ENCODE data around the gene MPO.

The MPO gene, protein sequence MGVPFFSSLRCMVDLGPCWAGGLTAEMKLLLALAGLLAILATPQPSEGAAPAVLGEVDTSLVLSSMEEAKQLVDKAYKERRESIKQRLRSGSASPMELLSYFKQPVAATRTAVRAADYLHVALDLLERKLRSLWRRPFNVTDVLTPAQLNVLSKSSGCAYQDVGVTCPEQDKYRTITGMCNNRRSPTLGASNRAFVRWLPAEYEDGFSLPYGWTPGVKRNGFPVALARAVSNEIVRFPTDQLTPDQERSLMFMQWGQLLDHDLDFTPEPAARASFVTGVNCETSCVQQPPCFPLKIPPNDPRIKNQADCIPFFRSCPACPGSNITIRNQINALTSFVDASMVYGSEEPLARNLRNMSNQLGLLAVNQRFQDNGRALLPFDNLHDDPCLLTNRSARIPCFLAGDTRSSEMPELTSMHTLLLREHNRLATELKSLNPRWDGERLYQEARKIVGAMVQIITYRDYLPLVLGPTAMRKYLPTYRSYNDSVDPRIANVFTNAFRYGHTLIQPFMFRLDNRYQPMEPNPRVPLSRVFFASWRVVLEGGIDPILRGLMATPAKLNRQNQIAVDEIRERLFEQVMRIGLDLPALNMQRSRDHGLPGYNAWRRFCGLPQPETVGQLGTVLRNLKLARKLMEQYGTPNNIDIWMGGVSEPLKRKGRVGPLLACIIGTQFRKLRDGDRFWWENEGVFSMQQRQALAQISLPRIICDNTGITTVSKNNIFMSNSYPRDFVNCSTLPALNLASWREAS

DNA sequence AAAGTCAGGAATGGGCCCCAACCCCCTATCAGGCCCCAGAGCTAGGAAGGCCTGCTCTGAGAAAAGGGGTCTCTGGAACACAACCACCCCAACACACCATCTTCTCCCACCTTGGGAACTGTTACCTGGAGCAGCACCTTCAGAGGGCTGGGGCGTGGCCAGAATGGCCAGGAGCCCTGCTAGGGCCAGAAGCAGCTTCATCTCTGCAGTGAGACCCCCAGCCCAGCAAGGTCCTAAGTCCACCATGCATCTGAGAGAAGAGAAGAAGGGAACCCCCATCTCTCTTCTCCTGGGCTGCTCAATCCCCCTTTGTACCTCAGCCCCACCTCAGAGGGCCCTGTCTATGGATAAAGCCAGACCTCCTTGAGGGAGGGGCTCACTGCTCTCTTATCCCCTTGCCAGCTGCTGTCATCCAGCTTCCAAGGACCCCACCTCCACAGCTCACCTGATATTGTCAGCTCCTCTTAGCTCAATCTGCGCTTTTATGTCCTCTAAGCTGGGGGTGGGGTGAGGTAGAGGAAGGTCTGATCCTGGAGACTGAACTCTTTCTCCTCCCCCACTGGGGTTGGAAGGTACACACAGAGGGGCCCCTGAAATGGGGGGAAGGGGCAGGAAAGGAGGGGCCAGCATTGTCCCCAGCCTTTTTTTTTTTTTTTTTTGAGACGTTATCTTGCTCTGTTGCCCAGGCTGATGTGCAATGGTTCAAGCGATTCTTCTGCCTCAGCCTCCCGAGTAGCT is at the start of gene MPO:
MPO (minus strand) TSS at position 456 of the 738 bp plus-strand sequence; CDS start at position 279, 177 bp downstream.
- FAIRE-seq, result no peak

DNA sequence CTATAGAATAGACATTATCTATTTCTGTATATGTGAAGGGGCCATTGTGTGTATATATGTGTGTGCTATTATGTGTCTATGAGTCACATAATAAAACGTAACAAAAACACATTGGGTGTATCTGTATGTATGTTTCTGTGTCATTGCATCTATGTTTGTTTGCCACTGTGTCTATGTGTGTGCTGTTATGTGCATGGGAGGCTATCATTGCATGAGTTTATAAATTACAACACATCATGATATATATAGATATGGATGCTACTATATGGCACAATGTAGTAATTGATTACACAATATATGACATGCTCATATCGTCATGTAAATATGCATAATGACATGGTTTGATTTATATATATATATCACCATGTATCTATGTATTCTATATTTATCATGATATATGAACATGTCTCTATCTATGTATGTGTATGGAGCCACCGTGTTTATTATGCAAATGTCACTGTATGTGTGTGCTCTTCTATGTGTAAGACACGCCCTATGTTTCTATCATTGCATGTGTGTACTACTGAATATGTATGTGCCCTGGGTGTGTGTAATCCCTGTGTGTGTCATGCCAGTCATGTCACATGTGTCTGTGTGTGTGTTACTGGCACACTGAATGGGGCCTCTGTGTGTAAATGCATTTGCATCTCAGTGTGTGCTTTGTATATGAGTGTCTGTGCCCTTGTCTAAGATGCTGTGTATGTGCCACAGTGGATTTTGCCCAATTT is 49.2 kb upstream of the MPO start:
- no peak for FAIRE-seq

DNA sequence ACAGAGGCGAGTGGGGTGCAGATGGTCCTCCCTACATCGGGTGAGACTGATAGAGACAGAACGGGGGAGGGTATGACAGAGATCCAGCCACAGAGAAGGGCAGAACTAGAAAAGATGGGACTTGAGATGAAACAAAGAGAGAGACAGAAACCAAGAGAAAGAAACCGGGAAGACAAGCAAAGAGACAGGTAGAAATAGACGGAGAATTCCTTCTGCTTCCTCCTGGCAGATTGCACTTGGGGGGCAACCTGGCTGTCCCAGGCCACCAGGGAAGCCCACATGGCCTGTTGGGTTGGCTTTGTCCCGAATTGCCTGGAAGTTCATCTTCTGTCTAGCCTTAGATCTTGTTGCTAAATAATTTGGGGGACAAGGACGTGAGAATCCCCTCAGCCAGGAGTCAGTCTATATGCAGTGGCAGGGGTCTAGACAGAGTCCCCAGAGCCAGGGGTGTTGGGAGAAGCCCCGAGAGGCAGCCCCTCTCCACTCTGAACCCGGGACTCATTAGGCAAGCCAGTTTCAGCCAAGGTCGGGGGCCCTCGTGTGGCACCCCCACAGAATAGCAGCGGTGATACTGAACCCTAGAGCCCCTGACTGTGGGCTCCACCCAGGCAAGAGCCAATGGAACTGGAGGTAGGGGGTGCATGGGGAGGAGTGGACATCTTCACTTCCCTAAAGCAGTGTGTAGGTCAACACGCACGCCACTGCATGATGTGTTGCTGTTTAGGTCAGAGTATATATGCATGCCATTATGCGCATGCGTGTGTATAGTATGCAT is 48.5 kb upstream of the MPO start:
- FAIRE-seq, result no peak

DNA sequence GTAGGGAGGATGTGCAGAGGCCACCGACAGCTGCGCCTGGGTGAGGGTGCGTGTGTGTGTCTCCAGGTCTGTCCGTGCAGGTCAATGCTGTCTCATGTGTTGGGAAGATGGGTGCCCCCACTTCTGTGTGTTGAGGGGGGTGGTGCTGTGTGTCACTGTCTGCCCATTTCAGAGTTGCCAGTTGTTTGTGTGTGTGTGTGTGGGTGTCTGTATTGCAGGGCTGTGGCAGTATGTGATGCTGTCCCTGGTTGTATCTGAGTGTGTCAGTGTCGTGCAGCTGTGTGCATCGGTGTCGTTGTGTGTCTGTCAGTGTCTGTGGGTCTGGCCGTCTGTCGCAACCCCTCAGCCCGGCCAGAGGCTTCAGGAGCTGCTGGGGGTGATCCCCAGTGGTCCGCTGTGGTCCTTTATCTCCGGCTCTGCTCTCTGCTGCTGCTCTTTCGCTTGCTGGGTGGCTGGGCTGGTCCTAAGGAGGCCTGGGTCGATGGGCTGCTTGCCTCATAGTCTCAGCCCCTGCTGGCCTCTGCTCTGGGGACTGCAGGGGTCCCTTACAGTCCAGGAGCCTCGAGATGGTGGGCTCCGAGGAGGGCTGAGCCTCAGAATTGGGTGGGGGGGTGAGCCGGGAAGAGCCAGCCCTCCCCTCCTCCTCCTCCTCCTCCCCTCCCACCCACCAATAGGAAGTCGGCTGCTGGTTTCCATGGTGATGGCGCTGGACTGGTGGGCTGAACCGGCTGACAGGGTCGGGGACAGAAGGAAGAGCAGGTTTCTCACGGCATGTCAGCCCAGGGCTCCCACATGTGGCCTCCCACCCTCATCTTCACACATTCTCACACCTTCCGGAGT is 47.7 kb upstream of the MPO start, which contains the start of gene TSPOAP1:
TSPOAP1 (minus strand) TSS at position 601 of the 840 bp plus-strand sequence. CDS start 875 bp downstream, outside the sequence.
- no peak for FAIRE-seq

DNA sequence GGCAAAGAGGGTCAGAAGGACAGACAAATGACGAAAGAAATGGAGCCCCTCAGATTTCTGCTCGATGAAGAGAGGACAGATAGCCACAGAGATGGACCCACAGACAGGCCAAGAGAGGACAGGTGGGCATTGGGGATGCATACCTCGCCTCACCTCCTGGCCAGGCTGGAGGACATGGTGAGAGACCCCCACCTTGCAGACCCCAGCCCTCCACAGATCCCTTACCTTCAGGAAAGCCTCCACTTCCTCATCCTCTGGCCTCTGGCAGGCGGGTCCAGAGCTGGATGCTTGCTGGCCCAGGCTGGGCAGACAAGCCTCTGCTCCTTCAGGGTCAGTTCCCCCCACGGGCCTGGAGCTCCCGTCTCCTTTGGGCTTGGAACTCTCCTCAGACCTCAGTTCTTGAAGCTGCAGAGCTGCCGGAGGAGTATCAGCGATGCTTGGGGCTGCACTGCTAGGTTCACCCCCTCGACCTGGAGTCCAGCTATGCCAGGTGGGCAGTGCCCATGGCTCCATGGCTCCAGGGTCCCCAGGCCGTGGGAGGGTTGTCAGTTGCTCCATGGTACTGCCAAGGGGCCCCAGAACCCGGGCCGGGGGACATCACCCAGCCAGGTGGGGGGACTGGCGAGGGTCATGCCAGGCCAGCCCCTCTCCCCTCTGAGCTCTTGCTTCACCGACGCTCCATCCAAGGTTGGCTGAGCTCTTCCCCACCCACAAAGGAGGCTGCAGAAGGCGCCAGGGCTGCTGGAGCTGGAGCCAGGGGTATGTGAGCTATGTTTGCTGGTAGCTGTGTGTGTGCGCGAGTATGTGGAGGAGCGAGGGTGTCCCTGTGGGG is 46.8 kb upstream of the MPO start:
- no peak for FAIRE-seq

DNA sequence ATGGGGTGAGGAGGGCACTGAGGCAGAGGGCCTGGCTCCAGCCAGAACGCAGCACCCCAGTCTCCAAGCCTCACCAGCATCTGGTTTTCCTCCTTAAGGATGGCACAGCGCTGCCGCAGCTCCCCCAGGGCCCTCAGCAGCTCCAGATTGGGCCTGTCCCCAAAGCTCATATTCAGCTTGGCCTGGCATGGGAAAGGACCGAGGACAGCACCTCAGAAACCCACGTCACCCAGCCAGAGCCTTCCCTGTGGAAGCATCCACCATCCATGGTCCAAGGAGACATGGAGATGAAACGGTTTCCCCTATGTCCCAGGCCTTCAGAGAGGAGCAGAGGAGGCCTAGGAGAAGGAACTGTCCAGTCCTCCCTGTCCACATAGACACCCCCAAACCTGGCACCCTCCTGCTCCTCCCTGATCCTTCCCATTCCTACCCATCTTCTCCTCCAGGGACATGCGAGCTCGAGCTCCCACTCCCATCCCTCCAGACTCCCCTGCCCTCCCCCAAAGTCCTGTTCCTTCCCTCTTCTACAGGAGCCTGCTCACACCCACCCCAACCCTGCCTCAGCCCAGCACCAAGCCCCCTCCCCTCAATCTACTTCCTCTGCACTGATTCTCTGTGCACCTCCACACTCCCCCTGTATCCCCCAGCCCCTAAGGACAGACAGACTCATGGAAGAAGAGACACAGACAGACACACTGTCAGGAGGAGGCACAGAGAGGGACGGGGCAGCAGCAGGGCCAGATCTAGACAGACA is 46.1 kb upstream of the MPO start:
- FAIRE-seq, result no peak

DNA sequence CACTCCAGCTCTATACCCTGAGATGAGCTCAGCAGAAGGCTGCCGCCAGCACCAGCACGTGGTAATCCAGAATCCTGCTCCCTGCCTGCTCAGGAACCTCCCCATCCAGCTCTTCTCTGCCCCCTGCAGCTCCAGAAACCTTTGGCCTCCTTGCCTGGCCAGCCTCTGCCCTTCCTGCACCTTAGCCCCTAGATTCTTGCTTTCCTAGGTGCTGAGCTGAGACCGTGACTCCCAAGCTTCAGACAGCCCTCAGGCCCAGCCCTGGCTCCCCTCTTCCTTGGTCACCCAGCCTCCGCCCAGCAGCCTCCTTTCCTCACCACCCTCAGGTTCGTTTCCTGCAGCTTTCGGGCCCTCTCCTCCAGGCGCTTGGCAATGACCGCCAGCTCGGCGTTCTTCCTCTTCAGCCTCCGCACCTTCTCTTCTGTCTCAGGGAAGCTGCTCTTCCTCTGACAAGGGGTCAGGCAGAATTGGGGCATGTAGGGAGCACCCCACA is 45.3 kb upstream of the MPO start:
- FAIRE-seq, result no peak

DNA sequence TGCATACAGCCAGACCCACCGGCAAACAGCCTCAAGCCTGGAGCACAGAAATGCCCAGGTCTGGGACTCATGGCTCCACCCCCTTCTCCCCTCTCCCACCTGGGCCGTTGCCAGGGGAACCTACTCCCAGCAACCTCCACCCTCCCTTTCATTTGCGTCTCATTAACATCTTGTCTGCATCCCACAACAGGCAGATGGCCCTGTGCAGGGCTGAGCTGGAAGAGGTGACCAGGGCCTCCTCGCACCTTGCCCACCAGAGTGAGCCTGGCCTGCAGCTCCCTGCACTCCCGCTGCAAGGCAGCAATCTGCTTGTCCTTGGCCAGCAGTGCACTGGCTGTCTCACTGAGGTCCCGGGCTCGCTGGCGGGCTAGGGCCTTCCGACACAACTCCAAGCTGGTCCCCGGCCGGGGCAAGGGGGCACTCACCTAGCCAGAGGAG is 44.6 kb upstream of the MPO start:
- no peak for FAIRE-seq

DNA sequence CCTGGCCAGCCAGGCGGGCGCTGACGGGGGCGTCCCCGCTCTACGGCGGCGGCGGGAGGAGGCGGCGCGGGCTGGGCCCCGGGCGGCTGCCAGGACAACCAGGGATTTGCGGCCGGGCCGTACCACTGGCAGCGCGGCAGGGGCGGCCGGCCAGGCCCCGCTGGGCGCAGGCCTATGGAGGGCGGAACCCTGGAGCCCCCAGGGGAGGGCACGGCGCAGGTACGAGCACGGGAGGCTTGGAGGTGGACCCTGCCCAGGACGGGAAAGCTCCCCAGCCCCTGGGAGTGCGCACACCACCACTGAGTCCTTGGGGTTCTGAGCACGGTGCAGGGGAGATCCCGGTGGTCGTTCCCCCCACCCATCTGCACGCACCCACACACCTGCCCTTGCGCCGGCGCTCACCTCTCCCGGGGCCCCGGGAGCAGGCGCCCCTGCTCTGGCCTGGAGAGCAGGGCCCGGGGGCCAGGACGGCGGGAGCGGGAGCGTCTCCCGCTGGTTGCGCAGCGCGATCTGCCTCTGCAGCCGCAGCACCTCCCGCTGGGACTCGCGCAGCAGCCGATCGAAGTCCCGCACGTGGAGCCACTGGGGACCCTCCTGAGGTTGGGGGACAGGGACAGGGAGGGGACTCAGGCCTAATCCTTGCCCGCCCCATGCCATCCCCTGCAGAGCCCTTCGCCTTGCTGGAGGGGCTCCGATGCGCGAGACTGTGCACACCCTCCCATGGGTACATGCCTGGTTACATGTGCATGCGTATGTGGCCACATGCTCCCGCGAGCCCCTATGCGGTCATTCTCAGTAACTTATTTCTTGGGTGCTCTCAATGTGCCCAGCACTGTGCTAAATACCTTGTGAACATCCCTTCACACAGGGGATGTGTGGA is 43.9 kb upstream of the MPO start:
- no peak for FAIRE-seq

DNA sequence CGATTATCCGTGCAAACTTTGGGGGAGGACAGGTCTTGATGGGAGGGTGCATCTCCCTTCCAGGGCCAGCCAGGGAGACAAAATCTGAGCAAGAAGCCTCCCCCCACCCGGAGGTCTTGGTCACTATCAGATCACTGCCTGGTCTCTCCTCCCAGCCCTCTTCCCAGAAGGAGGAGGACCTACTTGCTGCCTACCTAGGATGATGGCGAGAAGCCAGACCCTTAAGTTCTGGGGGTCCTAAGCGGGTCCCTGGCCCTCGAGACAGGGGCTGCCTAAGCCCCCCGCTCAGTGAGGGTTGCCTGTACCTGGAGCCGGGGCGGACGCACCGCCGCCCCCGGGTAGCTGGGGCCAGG is 43.3 kb upstream of the MPO start:
- no peak for FAIRE-seq

DNA sequence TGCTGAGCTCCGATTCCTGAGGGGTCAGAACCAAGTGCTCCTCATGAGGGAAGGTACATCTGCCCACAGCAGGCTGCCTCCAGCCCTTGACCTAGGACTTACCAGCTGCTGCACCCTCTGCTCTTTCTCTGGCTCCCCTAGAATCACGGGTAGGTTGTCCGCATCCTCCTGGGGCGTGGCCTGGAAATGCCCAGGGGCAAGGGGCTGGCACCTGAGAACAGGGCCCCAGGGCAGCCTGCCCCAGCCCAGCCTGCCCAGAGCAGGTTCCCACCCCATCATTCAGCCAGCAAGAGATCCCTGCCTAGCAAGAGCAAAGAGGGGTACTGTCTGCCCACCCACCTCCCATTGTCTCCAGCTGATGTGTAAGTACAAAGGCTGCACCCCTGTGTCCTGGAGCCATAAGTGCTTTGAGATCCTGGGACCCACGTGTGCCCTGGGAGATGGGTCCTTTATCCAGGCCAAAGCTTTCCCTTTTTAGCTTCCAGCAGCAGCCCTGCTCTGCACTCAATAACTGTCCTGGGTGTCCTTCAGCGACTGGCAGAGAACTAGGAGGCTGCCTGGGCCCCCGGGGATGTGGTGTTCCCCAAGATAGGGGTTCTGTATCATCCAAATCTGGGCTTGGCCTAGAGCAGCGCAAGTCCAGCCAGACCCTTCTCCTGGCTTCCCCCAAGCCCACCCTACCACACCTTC is 42.8 kb upstream of the MPO start:
- FAIRE-seq, result no peak

DNA sequence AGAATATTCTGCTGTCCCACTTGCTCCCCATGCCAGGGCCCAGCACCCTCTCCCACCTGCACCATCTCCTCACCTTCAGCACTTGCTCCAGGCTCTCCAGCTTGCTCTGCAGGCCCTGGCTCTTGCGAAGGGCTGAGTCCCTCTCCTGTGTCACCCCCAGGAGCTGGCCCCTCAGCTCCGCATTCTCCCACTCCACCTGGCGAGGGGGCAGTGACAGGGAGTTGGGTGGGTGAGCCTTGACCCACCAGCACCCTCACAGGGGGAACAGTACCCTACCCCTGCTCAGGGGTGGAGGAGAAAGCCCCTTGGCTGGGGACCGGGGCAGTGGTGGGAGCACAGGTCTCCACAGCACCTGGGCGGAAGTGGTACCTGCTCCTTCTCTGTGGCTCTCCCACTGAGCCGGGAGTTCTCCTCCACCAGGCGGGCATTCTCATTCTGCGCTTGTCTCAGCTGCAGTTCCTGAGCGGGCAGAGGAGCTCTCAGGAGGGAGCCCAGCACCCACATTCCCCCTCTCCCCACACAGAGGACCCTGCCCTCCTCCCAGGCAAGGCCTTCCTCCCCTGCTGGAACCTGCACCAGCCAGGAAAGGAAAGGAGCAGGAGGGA is 41.9 kb upstream of the MPO start:
- no peak for FAIRE-seq

DNA sequence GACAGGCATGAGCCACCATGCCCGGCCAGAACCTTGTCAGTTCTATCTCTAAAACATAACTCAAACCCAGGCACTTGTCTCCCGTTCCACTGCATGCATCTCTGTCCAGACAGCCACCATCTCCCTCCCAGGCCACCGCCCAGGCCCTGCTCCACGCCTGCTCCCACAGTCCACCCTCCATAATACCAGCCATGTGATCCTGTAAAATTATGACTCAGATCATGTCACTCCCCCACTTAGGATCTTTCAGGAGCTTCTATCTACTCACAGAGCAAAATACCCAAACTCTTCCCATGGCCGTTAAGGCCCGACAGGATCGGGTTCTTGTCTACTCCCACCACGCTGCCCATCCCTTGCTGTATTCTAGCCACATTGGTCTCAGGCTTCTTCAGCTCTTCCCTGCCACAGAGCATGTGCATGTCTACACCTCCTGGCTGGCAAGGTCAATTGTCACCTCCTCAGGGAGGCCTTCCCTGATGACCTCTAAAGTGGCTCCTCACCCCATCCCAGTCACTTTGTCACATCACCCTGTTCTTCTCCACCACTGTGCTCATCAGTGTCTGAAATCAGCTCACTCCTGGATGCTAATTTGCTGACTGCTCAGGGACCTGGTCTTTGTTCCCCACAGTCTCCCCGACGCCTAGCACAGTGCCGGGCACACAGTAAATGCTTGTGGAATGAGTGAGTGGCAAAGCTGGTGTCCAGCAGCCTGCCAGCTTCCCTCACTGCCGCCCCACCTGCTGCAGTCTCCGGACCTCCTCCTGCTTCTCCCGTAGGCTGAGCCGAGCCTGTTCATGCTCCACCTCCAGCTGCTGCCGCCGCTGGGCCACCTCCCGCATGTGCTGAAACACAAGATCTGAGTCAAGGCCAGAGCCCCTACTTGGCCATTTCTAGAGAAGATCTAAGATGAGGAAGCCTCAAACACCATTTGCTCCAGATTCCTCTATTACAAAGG is 41.1 kb upstream of the MPO start:
- FAIRE-seq, result no peak

DNA sequence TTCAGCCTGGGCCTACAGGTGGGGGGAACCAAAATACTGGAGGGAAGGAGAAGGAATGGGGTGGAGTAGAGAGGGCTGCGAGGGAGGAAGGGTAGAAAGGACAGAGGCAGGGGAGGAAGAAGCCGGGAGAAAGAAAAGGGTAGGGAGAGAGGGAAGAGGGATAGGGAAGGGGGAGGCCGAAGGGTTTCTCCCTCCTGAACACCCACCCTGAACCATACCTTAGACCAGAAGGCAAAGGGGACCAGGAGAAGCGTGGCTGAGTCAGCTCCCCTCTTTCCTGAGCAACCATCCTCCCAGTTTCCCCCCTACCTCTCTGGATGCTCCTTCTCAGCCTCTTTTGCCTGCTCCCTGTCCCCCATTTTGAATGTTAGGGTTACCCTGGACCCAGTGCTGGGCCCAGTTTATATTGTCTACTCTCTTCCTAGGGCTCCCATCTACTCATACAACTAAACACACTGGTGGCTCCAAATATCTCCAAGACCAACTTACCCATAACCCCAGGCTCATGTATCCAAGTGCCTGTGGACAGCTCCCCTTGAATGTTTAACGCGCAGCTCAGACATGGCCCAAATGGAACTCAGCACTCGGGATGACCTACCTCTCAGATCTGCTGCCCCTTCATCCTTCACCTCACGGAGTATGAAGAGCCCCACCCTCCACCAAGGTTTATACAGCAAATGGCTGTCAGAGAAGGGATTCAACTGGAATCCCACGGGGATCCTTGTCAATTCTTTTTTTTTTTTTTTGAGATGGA is 40.0 kb upstream of the MPO start:
- no peak for FAIRE-seq

DNA sequence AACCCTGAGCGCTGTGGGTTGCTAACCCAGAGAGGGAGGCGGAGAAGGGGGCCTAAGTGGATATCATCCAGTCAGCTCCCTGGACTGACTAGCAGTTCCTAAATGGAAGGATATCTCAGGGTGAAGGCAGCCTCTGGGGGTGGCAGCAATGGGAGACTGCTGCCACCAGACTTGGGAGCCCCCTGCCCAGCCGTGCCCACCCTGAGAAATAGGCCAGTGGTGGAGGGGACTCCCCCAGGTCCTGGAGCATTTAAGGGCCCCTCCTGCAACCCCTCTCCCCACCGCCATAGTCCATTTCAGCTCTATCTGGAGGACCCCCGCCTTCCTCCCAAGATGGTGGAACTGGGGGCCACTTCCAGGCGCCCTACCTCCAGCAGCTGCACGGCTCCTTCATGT is 39.4 kb upstream of the MPO start:
- no peak for FAIRE-seq

All from G401.6 (cell line).